UCSD-AML1 (cell line): Measurements from ENCODE around the gene KCTD16.

Experiments used
- DNase-seq: peaks from one replicate; lab custom pipeline; 2025; ENCODE audit not compliant: unreplicated experiment; lab: John Stamatoyannopoulos, UW

KCTD16 gene

DNA sequence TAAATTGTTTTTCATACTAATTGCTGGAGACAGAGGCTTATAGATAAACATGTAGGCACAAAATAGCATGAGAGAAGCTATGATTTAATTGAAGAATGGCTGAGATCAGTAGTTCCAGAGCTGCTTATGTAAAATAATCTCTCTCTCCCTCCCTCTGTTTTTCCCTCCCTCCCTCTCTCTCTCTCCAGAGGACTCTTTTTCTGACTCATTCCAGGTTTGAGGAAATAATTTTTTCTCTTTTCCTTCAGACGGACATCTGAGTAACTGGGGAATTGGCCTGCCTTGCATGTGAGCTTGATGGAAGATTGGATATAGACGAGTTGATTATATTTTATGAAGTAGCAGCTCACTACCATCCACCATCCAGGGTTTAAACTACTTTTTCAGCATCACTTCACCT lies 35.5 kb downstream of the KCTD16 start:
- no peak for DNase-seq

- DNase-seq = no peak
Observed at GRCh38 chr5:144207875-144208444, 37.3 kb downstream of the KCTD16 start.

DNA sequence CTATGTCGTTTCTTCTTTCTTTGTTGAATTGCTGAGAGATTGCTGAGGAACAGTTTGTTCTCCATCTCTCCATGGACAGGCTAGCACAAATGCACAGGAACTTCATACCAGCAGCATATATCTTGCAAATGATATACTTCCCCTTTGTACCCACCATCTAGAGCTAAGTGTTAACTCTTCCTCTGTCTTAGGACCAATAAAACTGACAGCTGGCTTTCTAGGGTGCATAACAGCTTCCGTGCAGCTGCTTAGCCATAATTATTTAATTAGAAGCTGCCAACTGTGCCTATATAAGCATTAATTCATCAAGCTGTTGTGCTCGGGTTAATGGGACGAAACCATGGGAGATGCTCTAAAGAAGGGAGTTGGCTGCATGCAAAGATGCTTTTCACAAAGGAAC lies 38.7 kb downstream of the KCTD16 start:
- DNase-seq = no peak

GRCh38 chr5:144210655-144211054 lies 40.0 kb downstream of the KCTD16 start:
- no peak for DNase-seq

- no peak for DNase-seq
Observed at GRCh38 chr5:144219869-144220268, 49.2 kb downstream of the KCTD16 start.

DNA sequence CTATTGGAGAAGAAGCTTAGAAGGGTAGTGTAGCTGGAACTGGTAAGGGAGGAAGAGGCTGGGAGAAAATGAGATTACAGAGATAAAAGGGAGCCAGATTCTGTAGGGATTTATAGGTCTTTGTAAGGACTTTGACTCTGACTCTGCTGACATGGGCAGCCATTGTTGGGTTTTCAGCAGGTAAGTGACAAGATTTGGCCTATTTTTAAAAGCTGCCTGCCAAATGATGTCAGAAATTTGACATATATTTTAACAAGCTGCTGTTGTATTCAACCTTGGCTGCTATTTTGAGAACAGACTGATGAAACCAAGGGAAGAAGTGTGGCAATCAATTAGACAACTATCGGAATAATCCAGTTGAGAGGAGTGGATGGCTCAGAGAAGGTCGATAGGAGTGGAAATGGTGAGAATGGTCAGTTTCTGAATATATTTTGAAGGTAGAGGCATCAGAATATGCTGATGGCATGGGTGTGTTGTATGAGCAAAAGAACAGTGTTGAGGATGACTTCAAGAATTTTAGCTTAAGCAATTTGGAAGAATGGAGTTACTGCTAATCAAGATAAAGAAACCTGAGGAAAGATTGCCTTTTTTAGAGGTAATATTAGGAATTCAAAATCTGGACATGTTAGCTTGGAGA lies 56.8 kb downstream of the KCTD16 start:
- no peak for DNase-seq

DNA sequence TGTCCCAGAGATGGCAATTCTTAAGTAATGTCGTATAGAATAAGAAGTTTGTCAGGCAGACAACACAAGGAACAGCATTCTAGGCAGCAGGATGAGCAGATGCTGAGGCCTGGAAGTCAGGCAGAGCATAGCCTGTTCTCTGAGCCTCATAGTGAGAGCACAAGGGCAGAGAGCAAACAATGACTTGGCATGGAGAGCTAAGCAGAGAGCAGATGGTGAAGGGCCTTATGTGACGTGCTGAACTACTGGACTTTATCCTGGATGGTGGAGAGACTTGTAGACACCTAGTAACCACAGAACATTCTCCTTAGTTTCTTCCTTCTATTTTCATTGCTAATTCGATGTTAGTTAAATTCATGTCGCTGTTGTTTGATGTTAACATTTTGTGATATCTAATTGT lies 60.1 kb downstream of the KCTD16 start:
- DNase-seq = no peak

DNA sequence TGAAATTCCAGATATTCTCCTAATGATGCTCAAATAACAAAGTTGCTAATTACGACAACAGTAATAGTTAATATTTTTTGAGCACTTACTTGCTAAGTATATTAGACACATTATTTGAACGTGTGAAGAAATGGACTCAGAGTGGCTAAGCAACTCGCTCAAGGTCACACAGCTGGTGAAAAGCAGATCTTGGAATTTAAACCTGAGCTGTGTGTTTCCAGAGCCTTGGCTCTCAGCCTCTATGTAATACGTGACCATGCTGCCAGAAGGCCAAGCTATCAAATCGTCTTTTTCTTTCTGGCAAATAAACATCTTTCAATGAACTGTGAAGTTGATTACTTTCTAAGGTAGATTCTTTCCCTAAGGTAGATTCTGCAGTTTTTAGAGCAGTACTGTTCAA lies 61.6 kb downstream of the KCTD16 start:
- no peak for DNase-seq

DNA sequence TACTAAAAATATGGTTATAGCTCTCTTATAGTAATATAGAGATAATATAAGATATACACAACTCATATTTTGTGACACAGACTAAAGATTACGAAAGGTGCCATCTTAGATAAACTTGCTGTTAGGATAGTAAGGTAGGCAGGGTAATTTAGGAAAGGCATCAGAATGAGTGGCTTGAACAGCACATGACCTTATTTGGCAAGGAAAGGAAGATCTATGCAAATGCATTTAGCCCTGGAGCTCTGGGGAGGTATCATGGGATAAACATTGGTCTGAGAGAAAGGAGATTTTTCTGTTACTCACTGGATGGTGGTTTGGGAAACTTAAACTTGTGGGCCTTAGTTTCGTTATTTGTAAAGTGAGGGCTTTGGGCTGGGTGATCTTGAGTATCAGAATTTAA lies 65.8 kb downstream of the KCTD16 start:
- no peak for DNase-seq

- DNase-seq = no peak
Observed at GRCh38 chr5:144237851-144238250, 67.2 kb downstream of the KCTD16 start.

- no peak for DNase-seq
Observed at GRCh38 chr5:144247131-144247530, 76.5 kb downstream of the KCTD16 start.

DNA sequence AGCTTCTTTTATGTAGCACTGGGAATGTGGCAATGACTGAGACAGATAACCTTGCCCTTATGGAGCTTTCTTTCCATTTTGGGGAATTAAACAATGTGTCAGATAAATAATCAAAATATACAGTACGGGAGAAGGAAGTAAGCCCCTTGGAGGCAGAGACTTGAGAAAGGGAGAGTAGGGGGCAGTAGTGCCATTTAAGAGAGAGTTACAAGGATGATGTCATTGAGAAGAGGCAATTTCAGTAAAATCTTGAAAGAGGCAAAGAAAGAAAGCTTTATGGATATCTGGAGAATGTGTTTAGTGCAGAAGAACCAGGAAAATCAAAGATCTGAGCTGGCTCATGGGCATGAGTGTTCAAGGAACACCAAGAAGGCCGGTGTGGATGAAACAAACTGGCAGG lies 77.3 kb downstream of the KCTD16 start:
- DNase-seq = no peak

DNA sequence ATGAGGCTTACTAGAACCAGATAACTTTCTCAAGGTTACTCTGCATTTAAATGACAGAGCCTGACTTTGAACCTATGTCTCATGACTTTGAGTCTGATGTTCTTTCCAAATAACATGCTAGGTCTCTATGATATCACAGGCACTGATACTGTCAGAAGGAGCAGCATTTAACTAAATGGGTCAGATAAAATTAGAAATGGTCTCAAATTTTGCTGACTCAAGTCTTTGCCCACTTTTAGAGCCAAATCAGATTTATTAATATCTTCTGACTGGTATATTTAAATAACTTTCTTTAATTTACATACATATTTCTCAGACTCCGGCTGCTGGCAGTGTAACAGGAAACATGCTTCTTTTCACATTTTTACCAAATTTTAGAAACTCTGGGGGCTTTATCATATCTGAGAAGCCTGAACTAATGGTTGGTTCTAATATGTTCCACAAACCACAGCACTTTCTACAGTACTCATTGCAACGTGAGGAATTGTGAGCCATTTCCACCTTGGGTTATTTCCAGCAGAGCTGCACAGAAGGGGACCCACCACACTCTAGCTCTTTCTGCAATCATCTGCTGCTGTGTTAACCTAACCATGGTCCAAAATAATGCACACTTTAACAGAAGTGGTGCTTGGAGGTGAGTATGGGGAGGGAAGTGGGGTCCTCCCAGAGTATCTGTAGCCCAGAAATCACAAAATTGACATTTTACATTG lies 79.2 kb downstream of the KCTD16 start:
- no peak for DNase-seq

DNA sequence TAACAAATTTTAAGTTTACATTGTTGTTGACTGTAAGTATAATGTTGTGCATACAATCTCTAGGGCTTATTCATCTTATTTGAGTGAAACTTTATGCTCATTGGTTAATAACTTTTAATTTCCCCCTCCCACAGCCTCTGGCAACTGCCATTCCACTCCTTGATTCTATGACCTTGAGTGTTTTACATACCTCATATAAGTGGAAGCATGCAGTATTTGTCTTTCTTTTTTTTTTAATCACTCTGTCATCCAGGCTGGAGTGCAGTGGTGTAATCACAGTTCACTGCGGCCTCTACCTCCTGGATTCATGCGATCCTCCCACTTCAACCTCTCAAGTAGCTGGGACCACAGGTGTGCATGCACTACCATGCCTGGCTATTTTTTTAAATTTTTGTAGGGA lies 83.9 kb downstream of the KCTD16 start:
- no peak for DNase-seq

- DNase-seq = no peak
Observed at GRCh38 chr5:144260121-144260520, 89.4 kb downstream of the KCTD16 start.

GRCh38 chr5:144265643-144266247 lies 95.1 kb downstream of the KCTD16 start:
- DNase-seq = no peak

GRCh38 chr5:144267961-144268513 lies 97.4 kb downstream of the KCTD16 start:
- DNase-seq = no peak

- DNase-seq = no peak
Observed at GRCh38 chr5:144273232-144274027, 102.8 kb downstream of the KCTD16 start.

GRCh38 chr5:144275329-144275728 lies 104.7 kb downstream of the KCTD16 start:
- no peak for DNase-seq

GRCh38 chr5:144276034-144276822 lies 105.6 kb downstream of the KCTD16 start:
- DNase-seq = no peak
